ENCODE measurements around the gene PRELID3B.

- TF ChIP-seq CTCF (IDR thresholded peaks at IDR 0.05) (no peak), EP300 (IDR thresholded peaks at IDR 0.05) (no peak), POLR2A (IDR thresholded peaks at IDR 0.05) (no peak), POLR2AphosphoS5 (IDR thresholded peaks at IDR 0.05) (no peak)
Observed at GRCh38 chr20:59051666-59052185, 9.1 kb upstream of the PRELID3B start.

Data from upper lobe of left lung (tissue), 4 donors.